ENCODE results near the gene MICB.

- TF ChIP-seq CEBPB (IDR thresholded peaks at IDR 0.05; ENCODE audit: low read depth, low read length) (no peak), USF2 (IDR thresholded peaks at IDR 0.05; ENCODE audit: low read length) (no peak), POLR2AphosphoS5 (IDR thresholded peaks at IDR 0.05; ENCODE audit: low read depth, low read length) (no peak), SIN3A (conservative IDR thresholded peaks at IDR 0.05 in 1 of 2, IDR thresholded peaks at IDR 0.05 in 1 of 2; ENCODE audit: low read depth in 1 of 2, low read length in 2 of 2) (no peak), EP300 (IDR thresholded peaks at IDR 0.05; ENCODE audit: borderline replicate concordance in 1 of 2, low read depth in 2 of 2, low read length in 2 of 2) (no peak), CTCF (IDR thresholded peaks at IDR 0.05; ENCODE audit: control extremely low read depth in 1 of 3, insufficient read depth in 1 of 3, low read depth in 1 of 3, low read length in 3 of 3) (no peak), POLR2A (IDR thresholded peaks at IDR 0.05; ENCODE audit: control extremely low read depth in 1 of 2, low read depth in 2 of 2, low read length in 2 of 2) (no peak), MAFK (IDR thresholded peaks at IDR 0.05; ENCODE audit: low read depth, low read length) (no peak), EZH2 (IDR thresholded peaks at IDR 0.05; ENCODE audit: low read depth, low read length, severe bottlenecking) (no peak), SP1 (IDR thresholded peaks at IDR 0.05; ENCODE audit: low read depth, low read length) (no peak), JUND (IDR thresholded peaks at IDR 0.05; ENCODE audit: low read length) (no peak), CBX5 (IDR thresholded peaks at IDR 0.05; ENCODE audit: low read depth, low read length) (no peak), TCF12 (IDR thresholded peaks at IDR 0.05; ENCODE audit: low read depth, low read length) (no peak)
Observed at GRCh38 chr6:31559606-31559957, 61.6 kb downstream of the MICB start.
